ENCODE measurements around the gene ADAM23.

The ADAM23 gene

DNA sequence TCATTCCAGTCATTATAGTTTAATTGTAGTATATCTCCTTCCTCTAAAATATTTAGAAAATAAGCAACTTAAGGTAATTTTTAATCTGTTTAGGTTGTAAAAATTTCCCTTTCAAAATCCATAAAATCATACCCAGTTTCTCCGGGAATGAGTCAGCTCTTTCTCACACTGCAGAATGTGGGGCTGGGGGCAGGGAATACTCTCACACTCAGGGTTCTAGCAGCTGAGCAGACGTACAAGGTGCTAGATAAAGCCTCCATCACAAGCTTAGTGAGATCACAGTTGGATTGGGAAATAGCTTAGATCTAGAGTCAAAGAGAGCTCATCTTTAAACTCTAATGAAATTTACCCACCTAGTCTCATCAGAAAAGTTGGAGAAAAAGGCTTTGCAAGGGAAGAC is 119.0 kb downstream of the ADAM23 start:
- no peak overlapping the region for H3K27ac ChIP-seq
- TF ChIP-seq, protein P1, sequence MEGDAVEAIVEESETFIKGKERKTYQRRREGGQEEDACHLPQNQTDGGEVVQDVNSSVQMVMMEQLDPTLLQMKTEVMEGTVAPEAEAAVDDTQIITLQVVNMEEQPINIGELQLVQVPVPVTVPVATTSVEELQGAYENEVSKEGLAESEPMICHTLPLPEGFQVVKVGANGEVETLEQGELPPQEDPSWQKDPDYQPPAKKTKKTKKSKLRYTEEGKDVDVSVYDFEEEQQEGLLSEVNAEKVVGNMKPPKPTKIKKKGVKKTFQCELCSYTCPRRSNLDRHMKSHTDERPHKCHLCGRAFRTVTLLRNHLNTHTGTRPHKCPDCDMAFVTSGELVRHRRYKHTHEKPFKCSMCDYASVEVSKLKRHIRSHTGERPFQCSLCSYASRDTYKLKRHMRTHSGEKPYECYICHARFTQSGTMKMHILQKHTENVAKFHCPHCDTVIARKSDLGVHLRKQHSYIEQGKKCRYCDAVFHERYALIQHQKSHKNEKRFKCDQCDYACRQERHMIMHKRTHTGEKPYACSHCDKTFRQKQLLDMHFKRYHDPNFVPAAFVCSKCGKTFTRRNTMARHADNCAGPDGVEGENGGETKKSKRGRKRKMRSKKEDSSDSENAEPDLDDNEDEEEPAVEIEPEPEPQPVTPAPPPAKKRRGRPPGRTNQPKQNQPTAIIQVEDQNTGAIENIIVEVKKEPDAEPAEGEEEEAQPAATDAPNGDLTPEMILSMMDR (conservative IDR thresholded peaks at IDR 0.05), result no peak

DNA sequence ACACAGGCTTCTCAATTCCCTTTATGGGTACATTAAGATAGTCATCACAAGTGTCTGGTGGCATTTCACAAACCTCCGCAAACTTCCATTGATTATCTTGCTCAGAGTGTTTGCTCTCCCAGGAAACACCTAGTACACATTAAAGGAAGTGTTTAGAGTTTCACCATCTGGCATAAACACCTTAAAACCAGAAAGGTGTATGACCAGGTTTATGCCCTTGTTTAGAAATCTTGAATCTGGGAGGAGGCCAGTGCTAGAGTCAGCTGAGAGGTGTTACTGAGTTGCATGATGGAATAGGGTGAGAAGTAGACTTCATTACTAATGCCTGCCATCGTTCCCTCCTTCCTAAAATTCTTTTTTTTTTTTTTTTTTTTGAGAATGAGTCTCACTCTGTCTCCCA is 120.0 kb downstream of the ADAM23 start:
- TF ChIP-seq, protein P1 (conservative IDR thresholded peaks at IDR 0.05), result no peak
- no peak overlapping the region for H3K27ac ChIP-seq

DNA sequence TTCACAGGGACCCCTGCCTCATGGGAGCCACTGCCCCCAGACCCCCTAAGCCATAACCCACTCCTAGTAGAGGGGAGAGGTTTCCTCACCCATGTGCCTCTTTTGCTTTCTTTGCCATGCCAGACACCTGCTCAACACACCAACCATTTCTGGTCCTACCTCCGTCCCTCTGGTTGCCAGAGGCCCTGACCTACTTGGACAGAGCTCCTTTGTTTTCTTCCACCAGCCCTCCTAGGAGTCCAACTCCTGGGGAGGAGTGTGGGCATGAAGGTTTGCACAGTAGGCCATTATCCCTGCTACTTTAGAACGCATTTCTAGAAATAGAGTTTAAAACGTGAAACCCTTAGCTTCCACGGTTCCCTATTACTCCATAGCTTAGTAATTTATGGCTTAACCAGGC is 122.3 kb downstream of the ADAM23 start:
- TF ChIP-seq, protein P1 (conservative IDR thresholded peaks at IDR 0.05), result no peak
- no peak overlapping the region for H3K27ac ChIP-seq

DNA sequence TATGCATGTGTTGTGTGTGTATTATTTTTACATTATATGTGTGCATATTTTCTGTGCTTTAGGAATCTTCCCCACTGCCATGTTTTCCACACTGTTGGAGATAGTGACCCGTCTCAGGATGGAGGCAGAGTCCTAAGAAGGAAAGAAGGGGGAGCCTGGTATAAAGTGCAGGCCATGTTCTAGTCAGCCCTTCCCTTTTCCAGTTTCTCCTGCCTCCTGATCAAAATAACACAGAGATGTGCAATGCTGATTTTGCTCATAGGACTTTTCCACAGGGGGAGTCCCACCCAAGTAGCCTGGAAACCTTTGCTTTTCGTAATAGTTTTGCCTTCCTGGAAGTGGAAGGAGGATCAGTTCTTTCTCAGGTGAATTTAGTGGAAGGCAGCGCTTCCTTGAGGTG is 126.1 kb downstream of the ADAM23 start:
- H3K27ac ChIP-seq, result no peak overlapping the region
- TF ChIP-seq, protein P1 (conservative IDR thresholded peaks at IDR 0.05), result no peak

DNA sequence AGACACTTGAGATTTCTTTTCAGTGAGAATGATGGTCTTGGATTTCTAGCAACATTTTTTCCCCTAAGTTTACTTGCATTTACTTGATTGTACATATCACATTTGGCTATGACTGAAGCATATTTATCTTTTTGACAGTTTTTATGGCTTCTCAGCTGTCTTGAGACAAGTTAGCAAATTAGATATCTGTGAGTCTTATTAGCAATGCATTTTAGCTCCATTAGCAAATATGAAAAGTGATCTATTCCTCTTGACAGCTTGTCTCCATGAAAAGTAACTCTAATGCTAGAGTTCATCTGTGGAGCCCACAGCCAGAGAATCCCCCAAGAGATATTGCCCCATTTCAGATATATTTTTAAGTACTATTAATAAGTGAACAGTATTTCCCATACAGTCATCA is 126.9 kb downstream of the ADAM23 start:
- TF ChIP-seq, protein P1 (conservative IDR thresholded peaks at IDR 0.05), result no peak
- no peak overlapping the region for H3K27ac ChIP-seq

DNA sequence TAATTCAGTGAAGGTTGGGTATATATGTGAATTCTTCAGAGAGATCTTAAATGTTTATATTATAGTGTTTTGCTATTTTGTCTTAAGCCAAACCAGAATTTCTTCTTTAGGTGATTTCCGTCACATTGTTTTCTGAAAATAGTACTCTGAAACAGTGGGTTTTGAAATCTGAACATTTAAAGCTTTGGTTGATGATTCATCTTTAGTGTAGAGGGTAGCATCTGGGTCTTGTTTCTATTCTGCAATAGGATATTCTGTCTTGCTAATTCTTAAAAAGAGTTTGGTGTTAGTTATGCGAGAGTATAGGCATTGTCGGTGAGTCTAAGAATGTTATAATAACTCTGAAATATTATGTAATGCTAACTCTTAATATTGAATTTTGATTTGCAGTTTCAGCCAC is 129.4 kb downstream of the ADAM23 start:
- TF ChIP-seq, protein P1 (conservative IDR thresholded peaks at IDR 0.05), result no peak

DNA sequence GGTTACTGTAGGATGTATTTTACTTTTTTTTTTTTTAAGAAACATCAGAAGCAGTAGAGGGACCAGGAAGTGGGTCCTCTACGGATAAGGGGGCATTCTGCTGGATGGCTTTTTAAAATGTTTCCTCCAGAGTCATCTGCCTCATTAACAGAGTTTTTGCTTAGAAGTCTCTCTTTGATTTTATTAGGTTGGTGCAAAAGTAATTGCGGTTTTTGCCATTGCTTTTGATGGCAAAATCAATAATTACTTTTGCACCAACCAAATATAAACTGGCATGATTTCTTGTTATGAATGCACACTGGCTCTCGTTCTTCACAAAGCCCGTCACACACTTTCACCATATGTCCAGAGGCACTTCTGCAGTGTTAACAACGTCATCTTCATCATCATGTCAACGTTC is 130.5 kb downstream of the ADAM23 start:
- H3K27ac ChIP-seq, result no peak overlapping the region
- TF ChIP-seq, protein P1 (conservative IDR thresholded peaks at IDR 0.05), result no peak

More for the DNA sequence above, 129.4 kb downstream of the ADAM23 start:
- H3K27ac ChIP-seq, result no peak overlapping the region

Data from VCaP (cell line).